SW480 (cell line): ENCODE results near the gene NBPF1.
"Not testable (repeated sequence)": the region's sequence is repeated elsewhere in the genome, so short reads cannot be mapped to it uniquely, and the experiment has no call there.

Source experiments
- DNase-seq: peaks from one replicate; pipeline ENCODE4 v3.0.0-alpha.2; 2016; ENCODE audit warnings: low spot score

Gene NBPF1

GRCh38 chr1:16641159-16641975 lies 28.0 kb upstream of the NBPF1 start:
- DNase-seq, result not testable (repeated sequence)

GRCh38 chr1:16639091-16640031 lies 26.0 kb upstream of the NBPF1 start:
- not testable (repeated sequence) for DNase-seq

- not testable (repeated sequence) for DNase-seq
These were observed 24.8 kb upstream of the NBPF1 start for GRCh38 chr1:16637941-16638778.

GRCh38 chr1:16636551-16637195 lies 23.3 kb upstream of the NBPF1 start:
- DNase-seq, result not testable (repeated sequence)

- DNase-seq, result not testable (repeated sequence)
These were observed 22.6 kb upstream of the NBPF1 start for GRCh38 chr1:16635959-16636358.

- DNase-seq, result not testable (repeated sequence)
These were observed 20.3 kb upstream of the NBPF1 start for GRCh38 chr1:16633540-16634282.

GRCh38 chr1:16632044-16632850 lies 18.9 kb upstream of the NBPF1 start:
- not testable (repeated sequence) for DNase-seq

GRCh38 chr1:16631248-16632043 lies 18.1 kb upstream of the NBPF1 start:
- no peak for DNase-seq

- DNase-seq, result no peak
These were observed 17.4 kb upstream of the NBPF1 start for GRCh38 chr1:16630661-16631247.

GRCh38 chr1:16629916-16630530 lies 16.7 kb upstream of the NBPF1 start:
- DNase-seq, result not testable (repeated sequence)

- no peak for DNase-seq
These were observed 15.2 kb upstream of the NBPF1 start for GRCh38 chr1:16628361-16629111.

- not testable (repeated sequence) for DNase-seq
These were observed 13.1 kb upstream of the NBPF1 start for GRCh38 chr1:16626409-16626983.

- no peak for DNase-seq
These were observed 12.4 kb upstream of the NBPF1 start for GRCh38 chr1:16625497-16626408.

GRCh38 chr1:16623812-16624719 lies 10.7 kb upstream of the NBPF1 start:
- not testable (repeated sequence) for DNase-seq

- not testable (repeated sequence) for DNase-seq
These were observed 10.0 kb upstream of the NBPF1 start for GRCh38 chr1:16623337-16623736.
